IPS-18c (cell line): ENCODE data around the gene EXT2.

Experiments
- H3K4me3 ChIP-seq: 2 replicates; pipeline ENCODE4 v1.7.0; 2013; ENCODE audit warnings: low read depth, mild to moderate bottlenecking, low read length, moderate library complexity; ENCODE audit not compliant: insufficient read depth
- H3K9me3 ChIP-seq: one replicate; pipeline ENCODE4 v1.6.1; 2013; ENCODE audit warnings: mild to moderate bottlenecking, low read length, moderate library complexity; ENCODE audit not compliant: control insufficient read depth, insufficient read depth

The EXT2 gene

GRCh38 chr11:44079376-44079775, 16.1 kb upstream of the EXT2 start:
- Histone ChIP-seq H3K9me3 (no peaks in the 10 kb centered on the region), H3K4me3 (no peak overlapping the region)

GRCh38 chr11:44080951-44081350, 14.5 kb upstream of the EXT2 start:
- Histone ChIP-seq H3K4me3 (no peak overlapping the region), H3K9me3 (no peaks in the 10 kb centered on the region)

- H3K4me3 ChIP-seq: no peak overlapping the region
- peaks cover 2% of the 10 kb centered on the region for H3K9me3 ChIP-seq
Measured at GRCh38 chr11:44082645-44083044, 12.8 kb upstream of the EXT2 start.

GRCh38 chr11:44083433-44083832, 12.0 kb upstream of the EXT2 start:
- peaks cover 2% of the 10 kb centered on the region for H3K9me3 ChIP-seq
- H3K4me3 ChIP-seq: no peak overlapping the region

- no peak overlapping the region for H3K4me3 ChIP-seq
- peaks cover 2% of the 10 kb centered on the region for H3K9me3 ChIP-seq
Measured at GRCh38 chr11:44083906-44084305, 11.6 kb upstream of the EXT2 start.

GRCh38 chr11:44085330-44085729, 10.1 kb upstream of the EXT2 start:
- Histone ChIP-seq H3K9me3 (peaks cover 6% of the 10 kb centered on the region), H3K4me3 (no peak overlapping the region)

GRCh38 chr11:44088377-44088776, 7.1 kb upstream of the EXT2 start:
- Histone ChIP-seq H3K9me3 (peaks cover 6% of the 10 kb centered on the region), H3K4me3 (no peak overlapping the region)

- Histone ChIP-seq H3K4me3 (no peak overlapping the region), H3K9me3 (peaks cover 6% of the 10 kb centered on the region)
Measured at GRCh38 chr11:44088871-44089270, 6.6 kb upstream of the EXT2 start.

GRCh38 chr11:44090539-44090938, 4.9 kb upstream of the EXT2 start:
- Histone ChIP-seq H3K4me3 (no peak overlapping the region), H3K9me3 (peaks cover 6% of the 10 kb centered on the region)

GRCh38 chr11:44094260-44094868, 1.1 kb upstream of the EXT2 start:
- Histone ChIP-seq H3K9me3 (peaks cover 2% of the 10 kb centered on the region), H3K4me3 (no peak overlapping the region)

GRCh38 chr11:44096360-44097185, 1.1 kb downstream of the EXT2 start:
- Histone ChIP-seq H3K9me3 (no peaks in the 10 kb centered on the region), H3K4me3 (peak overlapping the region; percentile 88)

- H3K4me3 ChIP-seq: no peak overlapping the region
- H3K9me3 ChIP-seq: no peaks in the 10 kb centered on the region
Measured at GRCh38 chr11:44097821-44098220, 2.3 kb downstream of the EXT2 start.

GRCh38 chr11:44101098-44101497, 5.6 kb downstream of the EXT2 start:
- Histone ChIP-seq H3K9me3 (no peaks in the 10 kb centered on the region), H3K4me3 (no peak overlapping the region)

- Histone ChIP-seq H3K9me3 (no peaks in the 10 kb centered on the region), H3K4me3 (no peak overlapping the region)
Measured at GRCh38 chr11:44104481-44105294, 9.2 kb downstream of the EXT2 start.

GRCh38 chr11:44108260-44108659, 12.8 kb downstream of the EXT2 start:
- no peaks in the 10 kb centered on the region for H3K9me3 ChIP-seq
- H3K4me3 ChIP-seq: no peak overlapping the region

- H3K9me3 ChIP-seq: no peaks in the 10 kb centered on the region
- H3K4me3 ChIP-seq: no peak overlapping the region
Measured at GRCh38 chr11:44110231-44110679, 14.8 kb downstream of the EXT2 start.

- no peaks in the 10 kb centered on the region for H3K9me3 ChIP-seq
- H3K4me3 ChIP-seq: no peak overlapping the region
Measured at GRCh38 chr11:44112091-44112821, 16.8 kb downstream of the EXT2 start.
